ENCODE measurements around the gene EIF3A.
A peak's percentile ranks its signal among the peaks of the same experiment; 100 is the strongest.

The EIF3A gene

DNA sequence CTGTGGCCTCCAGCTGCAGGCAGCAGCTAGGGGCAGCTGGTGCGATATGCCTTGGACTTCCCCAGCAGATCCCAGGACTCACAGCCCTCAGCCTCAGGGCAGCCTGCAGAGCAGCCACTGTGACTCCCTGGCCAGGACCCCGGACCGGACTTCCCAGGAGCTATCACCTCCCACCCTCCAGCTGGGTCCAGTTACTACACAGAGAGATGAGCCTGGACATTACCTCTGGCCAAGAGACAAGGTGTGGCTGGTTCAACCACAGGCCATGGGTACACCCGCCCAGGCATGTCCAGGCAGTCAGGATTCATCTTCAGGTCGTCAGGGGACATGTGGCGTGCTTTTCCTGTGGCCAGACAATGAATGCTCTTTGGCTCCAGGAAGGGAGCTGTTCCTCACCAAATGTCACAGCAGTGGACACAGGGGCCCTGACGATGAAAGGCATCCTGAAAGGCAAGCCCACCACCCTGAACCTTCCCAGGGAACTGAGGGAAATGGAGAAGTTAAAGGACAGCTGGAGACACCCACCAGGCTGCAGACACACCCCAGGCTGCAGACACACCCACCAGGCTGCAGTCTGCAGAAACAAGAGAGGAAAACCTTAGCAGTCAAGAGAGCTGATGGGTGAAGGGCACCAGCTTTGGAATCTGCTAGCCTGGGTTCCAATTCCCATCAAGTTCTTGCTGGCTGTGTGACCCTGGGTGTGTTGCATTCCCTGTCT is 76.9 kb downstream of the EIF3A start:
- peak; percentile 36 for DNase-seq
- Histone ChIP-seq H3K27me3 (ENCODE audit: insufficient read depth, low read depth, severe bottlenecking) (no peaks in the 10 kb centered on the region), H3K27ac (peak overlapping the region; percentile 17), H3K36me3 (no peaks in the 10 kb centered on the region), H3K9me3 (ENCODE audit: severe bottlenecking) (peaks cover 4% of the 10 kb centered on the region), H3K4me3 (ENCODE audit: low read depth, low read length) (no peak overlapping the region)
- TF ChIP-seq, protein P1, sequence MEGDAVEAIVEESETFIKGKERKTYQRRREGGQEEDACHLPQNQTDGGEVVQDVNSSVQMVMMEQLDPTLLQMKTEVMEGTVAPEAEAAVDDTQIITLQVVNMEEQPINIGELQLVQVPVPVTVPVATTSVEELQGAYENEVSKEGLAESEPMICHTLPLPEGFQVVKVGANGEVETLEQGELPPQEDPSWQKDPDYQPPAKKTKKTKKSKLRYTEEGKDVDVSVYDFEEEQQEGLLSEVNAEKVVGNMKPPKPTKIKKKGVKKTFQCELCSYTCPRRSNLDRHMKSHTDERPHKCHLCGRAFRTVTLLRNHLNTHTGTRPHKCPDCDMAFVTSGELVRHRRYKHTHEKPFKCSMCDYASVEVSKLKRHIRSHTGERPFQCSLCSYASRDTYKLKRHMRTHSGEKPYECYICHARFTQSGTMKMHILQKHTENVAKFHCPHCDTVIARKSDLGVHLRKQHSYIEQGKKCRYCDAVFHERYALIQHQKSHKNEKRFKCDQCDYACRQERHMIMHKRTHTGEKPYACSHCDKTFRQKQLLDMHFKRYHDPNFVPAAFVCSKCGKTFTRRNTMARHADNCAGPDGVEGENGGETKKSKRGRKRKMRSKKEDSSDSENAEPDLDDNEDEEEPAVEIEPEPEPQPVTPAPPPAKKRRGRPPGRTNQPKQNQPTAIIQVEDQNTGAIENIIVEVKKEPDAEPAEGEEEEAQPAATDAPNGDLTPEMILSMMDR (IDR thresholded peaks at IDR 0.05; ENCODE audit: low read depth, low read length) = no peak

DNA sequence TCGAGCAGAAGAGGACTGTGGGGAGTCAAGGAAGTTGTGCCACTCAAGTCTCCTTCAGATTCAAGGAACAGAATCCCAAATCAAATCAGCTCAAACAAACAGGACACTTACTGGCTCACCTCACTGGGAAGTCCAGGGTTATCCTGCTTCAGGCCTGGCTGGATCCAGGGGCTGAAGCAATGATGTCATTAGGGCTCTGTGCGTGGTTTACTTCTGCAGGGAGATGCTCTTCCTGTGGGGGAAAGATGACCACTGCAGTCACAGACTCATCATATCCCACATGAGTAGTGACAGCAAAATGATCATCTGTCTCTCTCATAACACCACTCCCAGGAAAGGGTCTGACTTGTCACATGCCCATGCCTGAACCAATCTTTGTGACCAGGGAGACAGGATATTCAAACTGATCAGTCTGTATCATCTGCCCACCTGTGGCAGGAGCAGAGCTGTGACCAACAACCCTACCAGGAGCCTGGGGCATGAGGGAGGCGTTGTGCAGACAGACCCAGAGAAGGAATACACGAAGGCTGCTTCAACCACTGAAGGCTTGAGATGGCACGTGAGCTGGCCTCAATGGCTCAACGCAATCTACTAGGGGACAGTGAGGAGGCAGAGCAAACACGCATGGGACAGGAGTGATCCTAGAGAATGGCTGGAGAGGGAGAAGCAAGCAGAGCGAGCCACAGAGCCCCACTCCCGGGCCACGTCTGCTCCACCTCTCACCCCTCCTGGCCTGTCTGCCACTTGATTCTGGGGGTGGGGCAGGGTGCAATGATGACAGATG is 78.7 kb downstream of the EIF3A start:
- no peak overlapping the region for H3K4me3 ChIP-seq (ENCODE audit: low read depth, low read length)
- no peak overlapping the region for H3K27ac ChIP-seq
- H3K27me3 ChIP-seq (ENCODE audit: insufficient read depth, low read depth, severe bottlenecking) = no peaks in the 10 kb centered on the region
- TF ChIP-seq, protein P1 (IDR thresholded peaks at IDR 0.05; ENCODE audit: low read depth, low read length) = no peak
- H3K36me3 ChIP-seq = no peaks in the 10 kb centered on the region
- DNase-seq = no peak
- H3K9me3 ChIP-seq (ENCODE audit: severe bottlenecking) = no peaks in the 10 kb centered on the region

DNA sequence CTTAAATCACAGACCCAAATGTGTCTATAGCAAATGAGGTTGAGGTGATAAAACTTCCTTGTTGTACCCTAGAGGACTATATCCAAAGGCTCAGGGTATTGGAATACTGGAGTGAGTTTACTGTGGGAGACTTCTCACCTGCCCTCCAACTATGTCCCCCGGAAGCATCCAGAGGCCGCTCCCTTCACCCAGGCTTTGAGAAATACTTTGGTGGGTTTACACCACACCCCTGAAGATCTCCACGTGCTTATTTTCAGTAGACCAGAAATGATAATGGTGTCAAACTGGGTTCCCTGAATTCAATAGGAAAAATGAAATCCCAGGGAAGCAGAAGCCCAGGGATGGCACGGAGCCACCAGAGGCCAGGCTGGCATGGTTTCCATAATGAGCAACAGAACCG is 82.4 kb downstream of the EIF3A start:
- no peaks in the 10 kb centered on the region for H3K27me3 ChIP-seq (ENCODE audit: insufficient read depth, low read depth, severe bottlenecking)
- H3K4me3 ChIP-seq (ENCODE audit: low read depth, low read length) = no peak overlapping the region
- TF ChIP-seq, protein P1 (IDR thresholded peaks at IDR 0.05; ENCODE audit: low read depth, low read length) = no peak
- DNase-seq = no peak
- H3K36me3 ChIP-seq = no peaks in the 10 kb centered on the region
- no peaks in the 10 kb centered on the region for H3K9me3 ChIP-seq (ENCODE audit: severe bottlenecking)
- H3K27ac ChIP-seq = no peak overlapping the region

DNA sequence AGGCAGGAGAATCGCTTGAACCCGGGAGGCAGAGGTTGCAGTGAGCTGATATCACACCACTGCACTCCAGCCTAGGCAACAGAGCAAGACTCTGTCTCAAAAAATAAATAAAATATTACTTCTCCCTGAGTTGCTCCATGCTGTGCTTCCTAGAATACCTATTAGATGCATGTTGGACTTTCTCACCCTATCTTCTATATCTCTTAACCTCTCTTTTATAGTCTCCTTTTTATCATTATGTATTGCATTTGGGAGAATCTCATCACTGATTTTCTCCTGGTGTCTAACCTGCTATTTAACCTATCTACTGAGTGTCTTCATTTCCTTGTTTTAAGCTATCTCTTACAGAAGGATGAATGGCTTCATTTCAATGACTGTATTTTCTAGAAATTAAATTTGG is 83.2 kb downstream of the EIF3A start:
- no peaks in the 10 kb centered on the region for H3K36me3 ChIP-seq
- DNase-seq = no peak
- H3K27ac ChIP-seq = no peak overlapping the region
- TF ChIP-seq, protein P1 (IDR thresholded peaks at IDR 0.05; ENCODE audit: low read depth, low read length) = no peak
- H3K4me3 ChIP-seq (ENCODE audit: low read depth, low read length) = no peak overlapping the region
- no peaks in the 10 kb centered on the region for H3K27me3 ChIP-seq (ENCODE audit: insufficient read depth, low read depth, severe bottlenecking)
- no peaks in the 10 kb centered on the region for H3K9me3 ChIP-seq (ENCODE audit: severe bottlenecking)

DNA sequence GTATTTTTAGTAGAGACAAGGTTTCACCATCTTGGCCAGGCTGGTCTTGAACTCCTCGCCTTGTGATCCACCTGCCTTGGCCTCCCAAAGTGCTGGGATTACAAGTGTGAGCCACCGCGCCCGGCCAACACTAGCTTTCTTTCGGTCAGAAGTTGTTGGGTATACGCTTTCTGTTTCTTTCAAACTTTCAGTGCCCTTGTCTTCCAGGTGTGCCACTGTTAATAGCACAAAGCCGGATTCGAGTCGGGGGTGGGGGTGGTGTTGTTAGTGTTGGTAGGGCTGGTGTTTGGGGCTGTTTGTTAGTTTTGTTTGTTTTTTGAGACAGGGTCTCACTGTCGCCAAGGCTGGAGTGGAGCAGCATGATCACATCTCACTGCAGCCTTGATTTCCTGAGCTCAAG is 84.9 kb downstream of the EIF3A start:
- Histone ChIP-seq H3K27ac (no peak overlapping the region), H3K27me3 (ENCODE audit: insufficient read depth, low read depth, severe bottlenecking) (no peaks in the 10 kb centered on the region), H3K9me3 (ENCODE audit: severe bottlenecking) (no peaks in the 10 kb centered on the region), H3K36me3 (no peaks in the 10 kb centered on the region), H3K4me3 (ENCODE audit: low read depth, low read length) (no peak overlapping the region)
- DNase-seq = no peak
- TF ChIP-seq, protein P1 (IDR thresholded peaks at IDR 0.05; ENCODE audit: low read depth, low read length) = no peak
